NCI-H748 (cell line): ENCODE measurements around the gene SEH1L.
A peak's percentile ranks its signal among the peaks of the same experiment; 100 is the strongest.
"Not testable (repeated sequence)": the region's sequence is repeated elsewhere in the genome, so short reads cannot be mapped to it uniquely, and the experiment has no call there.

Experiments
- DNase-seq: peaks from one replicate; lab custom pipeline; 2025; ENCODE audit not compliant: unreplicated experiment; lab: John Stamatoyannopoulos, UW

Gene SEH1L

GRCh38 chr18:12939162-12939561, 8.6 kb upstream of the SEH1L start:
- DNase-seq: no peak

- no peak for DNase-seq
Measured at GRCh38 chr18:12943215-12943614, 4.6 kb upstream of the SEH1L start.

DNA sequence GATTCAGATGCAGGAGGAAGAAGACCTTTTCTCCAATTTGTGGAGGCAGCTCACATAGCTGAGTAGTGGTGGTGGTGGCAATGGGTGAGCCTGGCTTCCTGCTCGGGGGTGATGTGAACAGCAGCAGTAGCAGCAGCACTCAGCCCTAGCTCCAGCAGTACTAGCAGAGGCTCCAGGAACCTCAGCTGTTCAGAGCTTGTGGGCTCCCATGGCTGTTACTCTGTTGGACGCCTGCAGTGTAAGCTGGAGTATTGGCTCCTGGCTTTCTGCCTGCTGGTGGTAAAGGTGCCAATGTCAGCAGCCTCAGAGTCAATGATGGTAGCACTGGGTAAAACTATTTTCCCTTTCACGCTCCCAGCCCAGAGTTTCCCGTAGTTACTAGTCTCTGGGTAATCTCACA, 3.1 kb upstream of the SEH1L start:
- no peak for DNase-seq

DNA sequence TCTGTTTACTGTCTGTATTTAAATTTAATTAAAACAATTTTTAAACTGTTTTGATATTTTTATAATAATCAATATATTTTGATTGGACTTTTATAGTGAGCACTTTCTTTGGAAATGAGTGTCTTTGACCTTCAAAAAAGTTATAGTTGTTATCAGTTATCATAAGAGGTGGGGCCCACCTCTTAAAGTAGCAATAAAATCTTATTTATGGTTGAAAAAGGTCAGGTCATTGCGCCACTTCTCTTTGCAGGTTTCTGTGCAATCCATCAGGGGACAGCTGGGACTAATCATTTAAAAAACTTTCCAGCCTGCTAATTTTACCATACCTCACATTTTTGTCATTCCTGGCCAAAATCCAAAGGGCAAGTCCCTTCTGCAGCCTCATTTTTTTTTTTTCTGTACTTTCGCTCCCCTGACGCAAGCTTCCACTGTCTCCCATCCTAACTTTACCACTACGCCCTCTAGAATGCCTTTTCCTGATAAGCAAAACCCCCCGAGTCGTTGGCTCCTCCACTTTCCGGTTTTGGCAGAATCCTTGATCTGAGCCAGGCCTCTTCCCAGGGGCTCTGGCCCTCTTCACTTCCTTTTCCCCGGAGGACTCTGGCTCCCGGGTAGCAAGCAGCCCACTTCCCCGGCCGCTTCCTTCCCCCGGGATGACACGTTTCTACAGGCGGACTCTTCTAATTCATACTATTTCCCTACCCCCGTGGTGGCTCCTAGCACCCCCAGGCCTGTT, 1.1 kb upstream of the SEH1L start:
- DNase-seq: peak; percentile 68

DNA sequence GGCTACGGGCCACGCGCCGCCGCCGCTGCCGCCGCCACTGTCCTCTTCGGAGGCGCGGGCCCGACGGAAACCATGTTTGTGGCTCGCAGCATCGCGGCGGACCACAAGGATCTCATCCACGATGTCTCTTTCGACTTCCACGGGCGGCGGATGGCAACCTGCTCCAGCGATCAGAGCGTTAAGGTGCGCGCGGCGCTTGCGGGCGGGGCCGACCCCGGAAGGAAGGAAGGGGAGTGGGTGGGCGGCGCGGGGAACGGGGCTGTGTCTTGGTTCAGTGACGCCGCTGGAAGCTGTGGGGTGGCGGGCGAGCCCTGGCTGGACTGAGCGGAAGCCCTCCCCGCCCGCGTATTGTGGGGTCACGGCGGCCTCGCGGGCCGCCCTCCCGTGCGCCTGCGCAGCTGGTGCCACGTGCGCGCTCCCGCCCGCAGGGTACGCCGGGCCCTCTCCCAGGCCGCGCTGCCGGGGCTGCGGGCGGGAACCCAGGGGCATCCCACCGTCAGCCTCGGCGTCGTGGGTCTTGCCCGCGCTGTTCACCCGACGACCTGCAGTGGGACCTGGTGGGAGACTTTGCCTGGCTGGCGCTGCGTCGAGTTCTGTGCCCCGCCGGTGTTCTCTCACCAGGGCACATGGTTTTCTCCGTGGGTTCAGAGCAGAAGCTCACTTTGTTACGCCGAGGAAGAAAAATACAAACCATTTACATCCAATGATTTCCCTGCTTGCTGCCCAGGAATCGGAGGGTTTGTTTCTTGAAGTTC, 416 bp downstream of the SEH1L start:
- peak; percentile 95 for DNase-seq

DNA sequence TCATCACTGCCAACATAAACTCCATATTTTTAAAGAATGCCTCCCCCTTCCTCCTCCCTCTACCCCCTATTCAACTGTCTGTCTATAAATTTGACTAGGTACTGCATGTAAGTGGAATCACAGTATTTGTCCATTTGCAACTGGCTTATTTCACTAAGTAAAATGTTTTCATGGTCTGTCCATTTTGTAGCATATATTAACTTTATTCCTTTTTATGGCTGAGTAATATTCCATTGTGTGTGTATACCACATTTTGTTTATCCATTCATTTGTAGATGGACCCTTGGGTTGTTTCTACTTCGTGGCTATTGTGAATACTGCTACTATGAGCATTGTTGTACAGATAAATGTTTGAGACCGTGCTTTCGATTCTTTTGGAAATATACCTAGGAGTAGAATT, 10.7 kb downstream of the SEH1L start:
- no peak for DNase-seq

DNA sequence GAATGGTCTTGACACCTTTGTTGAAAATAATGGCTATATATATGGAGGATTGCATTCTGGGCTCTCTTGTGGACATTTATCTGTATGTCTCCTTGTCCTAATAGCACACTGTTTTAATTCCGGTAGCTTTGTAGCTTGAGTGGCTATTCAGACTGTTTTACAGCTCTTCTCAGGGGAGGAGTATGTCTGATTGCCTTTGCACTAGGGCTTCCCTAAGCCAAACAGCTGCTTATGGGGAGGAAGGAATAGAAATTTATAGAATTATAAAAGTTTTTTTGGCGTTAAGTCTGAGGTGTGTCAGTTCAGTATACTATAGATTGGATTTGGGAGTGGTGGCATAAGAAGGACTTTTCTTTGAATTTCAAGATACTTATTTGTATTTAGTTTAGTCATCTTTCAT, 12.6 kb downstream of the SEH1L start:
- DNase-seq: no peak

DNA sequence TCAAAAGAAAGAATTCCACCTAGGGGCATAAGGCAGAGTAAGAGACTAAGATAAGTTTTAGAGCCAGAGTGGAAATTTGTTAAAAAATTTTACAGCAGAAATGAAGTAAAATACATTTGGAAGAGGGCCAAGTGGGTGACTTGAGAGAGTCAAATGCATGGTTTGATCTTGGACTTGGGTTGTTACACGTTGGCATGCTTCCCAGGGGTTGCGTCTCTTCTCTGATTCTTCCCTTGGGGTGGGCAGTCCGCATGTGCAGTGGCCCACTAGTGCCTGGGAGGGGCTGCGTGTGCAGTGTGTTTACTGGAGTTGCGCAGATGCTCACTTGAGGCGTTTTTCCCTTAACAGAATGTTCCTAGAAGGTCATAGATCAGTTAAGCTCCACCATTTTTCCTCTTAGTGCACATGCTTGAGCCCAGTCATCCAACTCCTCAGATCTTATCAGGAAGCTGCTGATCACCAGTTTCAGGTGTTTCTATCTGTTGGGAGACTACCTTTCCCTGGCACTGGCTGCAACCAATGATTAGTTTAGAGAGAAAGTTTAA, 13.1 kb downstream of the SEH1L start:
- DNase-seq: no peak

DNA sequence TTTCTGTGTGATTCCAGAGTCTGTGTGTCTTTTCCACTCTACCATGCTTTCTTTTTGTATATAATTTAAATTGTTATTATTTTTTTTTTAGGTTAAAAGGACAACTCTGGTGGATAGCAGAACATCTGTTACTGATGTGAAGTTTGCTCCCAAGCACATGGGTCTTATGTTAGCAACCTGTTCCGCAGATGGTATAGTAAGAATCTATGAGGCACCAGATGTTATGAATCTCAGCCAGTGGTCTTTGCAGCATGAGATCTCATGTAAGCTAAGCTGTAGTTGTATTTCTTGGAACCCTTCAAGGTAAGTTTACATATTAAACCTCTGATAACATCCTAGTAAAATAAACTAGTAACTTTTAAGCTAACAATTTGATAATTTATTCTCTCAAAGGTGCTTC, 15.3 kb downstream of the SEH1L start:
- DNase-seq: no peak

GRCh38 chr18:12968115-12968514, 20.3 kb downstream of the SEH1L start:
- DNase-seq: no peak

DNA sequence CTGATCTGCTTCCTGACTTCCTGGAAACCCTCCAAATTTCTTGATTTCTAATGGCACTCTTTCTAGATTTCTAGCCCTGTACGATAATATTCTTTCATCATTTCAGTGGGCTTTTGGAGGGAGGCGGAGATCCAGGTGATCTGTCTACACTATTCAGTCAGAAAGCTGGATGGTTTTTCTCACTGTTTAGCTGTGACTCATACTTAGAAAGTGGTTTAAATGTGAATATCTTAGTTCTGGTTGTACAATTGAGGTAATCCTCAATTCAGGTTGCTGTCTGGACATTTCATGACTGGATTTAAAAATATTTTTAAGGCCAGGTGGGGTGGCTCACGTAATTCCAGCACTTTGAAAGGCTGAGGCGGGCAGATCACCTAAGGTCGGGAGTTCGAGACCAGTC, 20.8 kb downstream of the SEH1L start:
- no peak for DNase-seq

- DNase-seq: no peak
Measured at GRCh38 chr18:12973562-12974213, 25.9 kb downstream of the SEH1L start.

GRCh38 chr18:12975488-12975887, 27.7 kb downstream of the SEH1L start:
- DNase-seq: no peak

DNA sequence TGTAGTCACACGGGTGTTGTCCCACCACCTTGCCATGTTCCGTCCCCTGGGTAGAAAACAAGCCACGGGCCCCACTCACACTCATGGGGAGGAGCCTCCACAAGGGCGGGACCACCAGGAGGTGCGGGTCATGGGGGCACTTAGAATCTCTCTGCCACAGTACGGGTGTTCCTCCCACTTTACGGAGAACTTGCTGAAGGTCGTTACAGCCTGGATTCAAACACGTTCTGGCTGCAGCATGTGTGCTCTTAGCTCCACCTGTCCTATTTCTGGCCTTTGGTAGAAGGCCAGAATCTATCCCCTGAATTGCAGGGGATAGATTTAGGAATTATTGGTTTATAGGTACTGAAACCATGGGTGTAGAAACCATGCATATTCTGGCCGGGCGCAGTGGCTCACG, 28.5 kb downstream of the SEH1L start:
- DNase-seq: no peak

DNA sequence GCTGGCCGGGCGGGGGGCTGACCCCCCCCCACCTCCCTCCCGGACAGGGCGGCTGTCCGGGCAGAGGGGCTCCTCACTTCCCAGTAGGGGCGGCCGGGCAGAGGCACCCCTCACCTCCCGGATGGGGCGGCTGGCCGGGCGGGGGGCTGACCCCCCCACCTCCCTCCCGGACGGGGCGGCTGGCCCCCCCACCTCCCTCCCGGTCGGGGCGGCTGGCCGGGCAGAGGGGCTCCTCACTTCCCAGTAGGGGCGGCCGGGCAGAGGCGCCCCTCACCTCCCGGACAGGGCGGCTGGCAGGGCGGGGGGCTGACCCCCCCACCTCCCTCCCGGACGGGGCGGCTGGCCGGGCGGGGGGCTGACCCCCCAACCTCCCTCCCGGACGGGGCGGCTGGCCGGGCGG, 32.3 kb downstream of the SEH1L start:
- not testable (repeated sequence) for DNase-seq

DNA sequence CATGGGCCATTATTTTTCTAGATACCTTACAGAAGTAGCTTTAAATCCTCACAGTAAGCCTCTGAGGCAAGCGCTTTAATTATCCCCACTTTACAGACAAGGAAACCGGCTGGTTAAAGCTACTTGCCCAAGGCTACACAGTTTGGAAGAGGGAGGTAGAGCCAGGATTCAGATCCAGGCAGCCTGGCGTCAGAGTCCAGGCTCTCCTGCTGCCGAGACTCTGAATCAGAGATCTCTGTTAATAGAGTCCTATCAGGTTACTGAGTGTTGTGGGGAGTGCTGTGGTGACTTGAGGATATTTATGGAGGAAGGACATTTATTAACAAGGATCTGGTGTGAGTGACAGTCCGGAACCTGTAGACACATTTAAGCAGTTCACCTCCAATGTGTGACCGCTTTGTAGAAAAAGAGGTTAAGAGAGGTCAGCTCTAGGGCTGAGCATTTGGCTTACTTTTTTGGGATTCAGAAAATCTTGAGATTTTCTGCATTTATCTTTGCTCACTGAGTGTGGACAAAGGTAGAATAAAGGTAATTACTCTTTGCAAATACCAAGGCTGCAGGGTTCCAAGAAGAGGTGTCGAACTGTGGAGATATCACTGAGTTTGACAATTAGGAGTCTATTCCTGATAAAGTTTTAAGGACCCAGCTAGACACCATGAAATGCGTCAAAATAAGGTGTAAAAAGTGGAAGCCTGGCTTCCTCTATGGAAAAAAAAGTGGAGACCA, 41.7 kb downstream of the SEH1L start:
- no peak for DNase-seq

DNA sequence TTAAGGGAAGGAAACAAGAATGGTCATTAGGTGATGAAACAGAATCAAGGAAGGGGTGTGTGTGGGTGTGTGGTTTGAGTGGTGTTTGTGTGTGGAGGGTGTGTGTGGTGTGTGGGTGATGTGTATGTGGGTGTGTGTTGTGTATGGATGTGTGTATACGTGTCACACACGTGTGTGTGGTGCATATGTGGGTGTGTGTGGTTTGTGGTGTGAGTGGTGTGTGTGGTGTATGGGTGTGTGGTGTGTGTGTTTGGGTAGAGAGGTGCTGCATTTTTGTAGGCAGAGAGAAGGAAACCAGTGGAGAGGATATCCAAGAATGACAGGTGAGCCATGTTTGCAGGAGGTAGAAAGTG, 42.3 kb downstream of the SEH1L start:
- no peak for DNase-seq

DNA sequence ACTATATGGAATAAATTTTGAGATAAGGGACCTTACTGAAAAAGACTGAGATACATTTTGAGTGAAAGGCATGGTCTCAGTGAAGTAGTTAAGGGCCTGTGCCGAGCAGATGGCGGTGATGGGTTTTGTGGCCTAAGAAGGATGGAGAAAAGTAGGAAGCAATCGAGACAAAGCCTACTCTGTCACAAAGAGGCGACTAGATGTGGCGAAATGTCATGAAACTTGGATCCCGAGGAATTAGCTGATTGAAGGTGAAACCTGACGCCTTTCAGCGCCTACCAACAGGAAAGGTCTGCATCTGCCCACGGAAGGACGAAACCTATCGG, 42.8 kb downstream of the SEH1L start:
- DNase-seq: peak; percentile 82

GRCh38 chr18:12990967-12991820, 43.4 kb downstream of the SEH1L start, which contains the start of gene CEP192:
TSS of gene CEP192 (plus strand) at chr18:12991362. CDS start at chr18:12999425, 8,063 bp downstream.
- DNase-seq: peak; percentile 99

GRCh38 chr18:12991821-12992179, 44.0 kb downstream of the SEH1L start:
- no peak for DNase-seq
